H9 (cell line): ENCODE data around the gene PRICKLE3. TPM values are rescaled to one million over a fixed set of nuclear protein-coding genes. Genes with fewer than 3 reads are reported as not detected.
A peak's percentile ranks its signal among the peaks of the same experiment; 100 is the strongest.

Experiments used
- DNase-seq: peaks from one replicate; pipeline ENCODE4 v3.0.0-alpha.2; 2017
- H2AFZ ChIP-seq: one replicate; pipeline ENCODE4 v1.6.1; 2013; ENCODE audit warnings: mild to moderate bottlenecking, low read length, control low read depth, moderate library complexity
- H2AK5ac ChIP-seq: 2 replicates; pipeline ENCODE4 v1.6.1; 2013; ENCODE audit warnings: low read length, control low read depth, mixed read lengths; ENCODE audit not compliant: insufficient read length
- H2BK120ac ChIP-seq: one replicate; pipeline ENCODE4 v1.6.1; 2013; ENCODE audit warnings: low read depth, mild to moderate bottlenecking, low read length, control low read depth, inconsistent platforms; ENCODE audit not compliant: poor library complexity, severe bottlenecking
- H2BK12ac ChIP-seq: 2 replicates; pipeline ENCODE4 v1.6.1; 2013; ENCODE audit warnings: low read length, control low read depth, mixed read lengths, low read depth; ENCODE audit not compliant: insufficient read length
- H2BK15ac ChIP-seq: 2 replicates; pipeline ENCODE4 v1.6.1; 2013; ENCODE audit warnings: low read depth, low read length, control low read depth
- H2BK20ac ChIP-seq: one replicate; pipeline ENCODE4 v1.6.1; 2013; ENCODE audit warnings: low read depth, mild to moderate bottlenecking, low read length, control low read depth, inconsistent platforms; ENCODE audit not compliant: poor library complexity, severe bottlenecking
- H2BK5ac ChIP-seq: 2 replicates; pipeline ENCODE4 v1.6.1; 2013; ENCODE audit warnings: low read length, control low read depth, mixed read lengths; ENCODE audit not compliant: insufficient read length
- H3K14ac ChIP-seq: 2 replicates; pipeline ENCODE4 v1.6.1; 2013; ENCODE audit warnings: low read length, control low read depth; ENCODE audit not compliant: insufficient read depth
- H3K18ac ChIP-seq: 2 replicates; pipeline ENCODE4 v1.6.1; 2013; ENCODE audit warnings: low read depth, mild to moderate bottlenecking, mixed read lengths, low read length, control low read depth; ENCODE audit not compliant: insufficient read length
- H3K23ac ChIP-seq: 2 replicates; pipeline ENCODE4 v1.6.1; 2013; ENCODE audit warnings: low read length, control low read depth, mixed read lengths, low read depth; ENCODE audit not compliant: insufficient read length
- H3K23me2 ChIP-seq: 2 replicates; pipeline ENCODE4 v1.6.1; 2013; ENCODE audit warnings: low read depth, mild to moderate bottlenecking, mixed read lengths, low read length, control low read depth; ENCODE audit not compliant: insufficient read length, poor library complexity, severe bottlenecking
- H3K27ac ChIP-seq: 2 replicates; pipeline ENCODE4 v1.5.1; 2013; ENCODE audit warnings: low read length, control low read depth, mixed read lengths, low read depth; ENCODE audit not compliant: insufficient read length
- H3K27me3 ChIP-seq: 2 replicates; pipeline ENCODE4 v1.6.1; 2013; ENCODE audit warnings: low read length, control low read depth, inconsistent platforms; ENCODE audit not compliant: insufficient read depth
- H3K4ac ChIP-seq: 2 replicates; pipeline ENCODE4 v1.6.1; 2013; ENCODE audit warnings: low read depth, mild to moderate bottlenecking, control low read depth, inconsistent platforms, low read length, moderate library complexity
- H3K4me1 ChIP-seq: 2 replicates; pipeline ENCODE4 v1.6.1; 2013; ENCODE audit warnings: low read length, control low read depth, inconsistent platforms; ENCODE audit not compliant: insufficient read depth
- H3K4me2 ChIP-seq: 2 replicates; pipeline ENCODE4 v1.6.1; 2013; ENCODE audit warnings: low read length, control low read depth, mixed read lengths; ENCODE audit not compliant: insufficient read length, insufficient read depth
- H3K56ac ChIP-seq: 2 replicates; pipeline ENCODE4 v1.6.1; 2013; ENCODE audit warnings: low read depth, mild to moderate bottlenecking, mixed read lengths, low read length, control low read depth; ENCODE audit not compliant: insufficient read length
- H3K79me1 ChIP-seq: 2 replicates; pipeline ENCODE4 v1.6.1; 2013; ENCODE audit warnings: low read depth, mild to moderate bottlenecking, moderate library complexity, low read length, control low read depth, inconsistent platforms; ENCODE audit not compliant: insufficient read depth, poor library complexity, severe bottlenecking
- H3K79me2 ChIP-seq: 2 replicates; pipeline ENCODE4 v1.6.1; 2013; ENCODE audit warnings: low read length, control low read depth, inconsistent platforms; ENCODE audit not compliant: insufficient read depth
- H3K9ac ChIP-seq: 2 replicates; pipeline ENCODE4 v1.6.1; 2013; ENCODE audit warnings: low read length, control low read depth, mixed read lengths; ENCODE audit not compliant: insufficient read length; ENCODE audit errors: extremely low read depth
- H3K9me3 ChIP-seq: one replicate; pipeline ENCODE4 v1.6.1; 2013; ENCODE audit warnings: low read depth, low read length, inconsistent platforms; ENCODE audit not compliant: control insufficient read depth
- H3T11ph ChIP-seq: one replicate; pipeline ENCODE4 v1.6.1; 2013; ENCODE audit warnings: mild to moderate bottlenecking, low read length, control low read depth, inconsistent platforms
- H4K20me1 ChIP-seq: one replicate; pipeline ENCODE4 v1.6.1; 2013; ENCODE audit not compliant: control insufficient read depth, insufficient read length, insufficient read depth
- H4K5ac ChIP-seq: 2 replicates; pipeline ENCODE4 v1.6.1; 2013; ENCODE audit warnings: low read depth, mild to moderate bottlenecking, mixed read lengths, low read length, control low read depth; ENCODE audit not compliant: insufficient read length
- H4K8ac ChIP-seq: replicated peaks from 2 replicates; pipeline ENCODE4 v1.6.1; 2013; ENCODE audit warnings: low read length, control low read depth, mixed read lengths, low read depth; ENCODE audit not compliant: insufficient read length
- H4K91ac ChIP-seq: 2 replicates; pipeline ENCODE4 v1.6.1; 2013; ENCODE audit warnings: low read depth, mild to moderate bottlenecking, moderate library complexity, mixed read lengths, low read length, control low read depth; ENCODE audit not compliant: insufficient read length
- H3K27ac Mint-ChIP-seq, 3 experiments: 2 replicates in 2 of 3; 3 replicates in 1 of 3; pipeline ENCODE4 v1.8.0; 2020 to 2021; ENCODE audit warnings: mixed read lengths in 3 of 3, mild to moderate bottlenecking in 1 of 3, moderate library complexity in 1 of 3
- H3K27me3 Mint-ChIP-seq: 2 replicates; pipeline ENCODE4 v1.8.0; 2021; ENCODE audit warnings: low read depth, mild to moderate bottlenecking, moderate library complexity, mixed read lengths
- H3K36me3 Mint-ChIP-seq, 3 experiments: 2 replicates in 2 of 3; 3 replicates in 1 of 3; pipeline ENCODE4 v1.8.0; 2020 to 2021; ENCODE audit warnings: low read depth in 3 of 3, mixed read lengths in 3 of 3; ENCODE audit not compliant: insufficient read depth in 1 of 3
- H3K4me1 Mint-ChIP-seq, 2 experiments: 2 replicates each; pipeline ENCODE4 v1.8.0; 2020; ENCODE audit warnings: mixed read lengths in 2 of 2
- H3K4me3 Mint-ChIP-seq, 2 experiments: 2 replicates in 1 of 2; 3 replicates in 1 of 2; pipeline ENCODE4 v1.8.0; 2020 to 2021; ENCODE audit warnings: mild to moderate bottlenecking in 2 of 2, mixed read lengths in 2 of 2, moderate library complexity in 1 of 2
- H3K9me3 Mint-ChIP-seq, 2 experiments: 2 replicates in 1 of 2; 3 replicates in 1 of 2; pipeline ENCODE4 v1.8.0; 2020; ENCODE audit warnings: mild to moderate bottlenecking in 2 of 2, mixed read lengths in 2 of 2, moderate library complexity in 1 of 2
- CTCF ChIP-seq: fragments of 200-600 bp; sonication (generic); conservative IDR thresholded peaks from 3 replicates; pipeline ENCODE4 v1.8.0; 2021; ENCODE audit warnings: antibody characterized with exemption, mild to moderate bottlenecking
- WGBS: extraction: QIAGEN DNeasy Blood & Tissue Kit; methylation state at CpG from one replicate; pipeline ENCODE4 v1.1.7; 2013; ENCODE audit warnings: missing lambda C conversion rate, low lambda C conversion rate, mixed read lengths; ENCODE audit not compliant: insufficient read length; ENCODE audit errors: extremely low coverage; 5-methylcytosine and 5-hydroxymethylcytosine counted together
- total RNA-seq: library from RNA; stranded (reverse); gene quantifications from 2 replicates; pipeline ENCODE4 v1.2.1, GENCODE V29; 2021

The PRICKLE3 gene
- total RNA-seq, 1 experiment from 2014 or later: 9.7 TPM

GRCh38 chrX:49155243-49155899 is 30.8 kb downstream of the PRICKLE3 start:
- H2BK120ac ChIP-seq: no peak overlapping the region
- no peak overlapping the region for H3K27ac ChIP-seq
- H4K20me1 ChIP-seq: no peaks in the 10 kb centered on the region
- no peak overlapping the region for H2BK20ac ChIP-seq
- no peaks in the 10 kb centered on the region for H3K79me2 ChIP-seq
- no peak overlapping the region for H3K14ac ChIP-seq
- no peak for TF ChIP-seq CTCF
- H3K27me3 Mint-ChIP-seq: peaks cover 12% of the 10 kb centered on the region
- H3K79me1 ChIP-seq: no peaks in the 10 kb centered on the region
- peak overlapping the region; percentile 98 for H3K27ac Mint-ChIP-seq
- H3K9ac ChIP-seq: no peak overlapping the region
- no peak overlapping the region for H3K56ac ChIP-seq
- H4K8ac ChIP-seq: no peak overlapping the region
- H3K4ac ChIP-seq: no peak overlapping the region
- H2BK5ac ChIP-seq: no peak overlapping the region
- H2BK15ac ChIP-seq: no peak overlapping the region
- no peak overlapping the region for H4K5ac ChIP-seq
- DNase-seq: peak; percentile 78
- WGBS: no CpG with 5 or more reads among the region's 18 CpGs
- H3K27me3 ChIP-seq: no peaks in the 10 kb centered on the region
- H3K23me2 ChIP-seq: no peaks in the 10 kb centered on the region
- H3T11ph ChIP-seq: no peak overlapping the region
- no peak overlapping the region for H3K18ac ChIP-seq
- peak overlapping the region; percentile 50 for H3K4me2 ChIP-seq
- H2AK5ac ChIP-seq: no peak overlapping the region
- peaks cover 14% of the 10 kb centered on the region for H3K9me3 ChIP-seq
- peaks cover 56 to 71% of the 10 kb centered on the region in 2 experiments for H3K9me3 Mint-ChIP-seq
- H2BK12ac ChIP-seq: no peak overlapping the region
- H2AFZ ChIP-seq: no peak overlapping the region
- no peak overlapping the region for H4K91ac ChIP-seq
- no peak overlapping the region for H3K23ac ChIP-seq
- peaks cover 4 to 8% (median 4%) of the 10 kb centered on the region in 3 experiments; a peak in 5 of 7 replicates for H3K36me3 Mint-ChIP-seq
- peaks cover 3 to 7% of the 10 kb centered on the region in 2 experiments for H3K4me1 Mint-ChIP-seq
- peak overlapping the region; percentile 78 to 87 for H3K4me3 Mint-ChIP-seq
- no peaks in the 10 kb centered on the region for H3K4me1 ChIP-seq
